OCI-LY3 (cell line): ENCODE results near the gene ANKRD17.

Experiments
- H2AFZ ChIP-seq: fragments of 200-600, 300-600 bp; shearing (Covaris generic); 2 replicates; pipeline ENCODE4 v1.6.0; 2014; ENCODE audit warnings: antibody characterized with exemption, low read depth, low read length
- H3K27ac ChIP-seq: fragments of 200-600, 300-600 bp; sonication (generic); 2 replicates; pipeline ENCODE4 v1.5.1; 2014; ENCODE audit warnings: mild to moderate bottlenecking, low read length, moderate library complexity, mixed read lengths
- H3K27me3 ChIP-seq: fragments of 200-600, 300-600 bp; sonication (generic); 2 replicates; pipeline ENCODE4 v1.6.1; 2014; ENCODE audit warnings: low read depth, low read length, mixed read lengths
- H3K36me3 ChIP-seq: fragments of 200-600, 300-600 bp; sonication (generic); replicated peaks from 2 replicates; pipeline ENCODE3; 2014; ENCODE audit warnings: low read depth, low read length, mixed read lengths
- H3K4me1 ChIP-seq: fragments of 300-600, 200-600 bp; sonication (generic); 2 replicates; pipeline ENCODE4 v1.6.1; 2014; ENCODE audit warnings: low read length, mixed read lengths
- H3K4me2 ChIP-seq: fragments of 200-600, 300-600 bp; sonication (generic); 2 replicates; pipeline ENCODE4 v1.6.1; 2014; ENCODE audit warnings: low read length, mixed read lengths
- H3K4me3 ChIP-seq: fragments of 300-600, 200-600 bp; sonication (generic); 2 replicates; pipeline ENCODE4 v1.5.1; 2014; ENCODE audit warnings: antibody characterized with exemption, mild to moderate bottlenecking, low read length, moderate library complexity
- H3K79me2 ChIP-seq: fragments of 300-600, 200-600 bp; shearing (Covaris generic); 2 replicates; pipeline ENCODE4 v1.6.1; 2014; ENCODE audit warnings: mild to moderate bottlenecking, low read length, mixed read lengths
- H3K9ac ChIP-seq: fragments of 300-600, 200-600 bp; shearing (Covaris generic); 2 replicates; pipeline ENCODE4 v1.6.0; 2014; ENCODE audit warnings: mild to moderate bottlenecking, low read length, moderate library complexity
- H3K9me3 ChIP-seq: fragments of 200-600, 300-600 bp; shearing (Covaris generic); 2 replicates; pipeline ENCODE4 v1.6.1; 2014; ENCODE audit warnings: low read length, mixed read lengths; ENCODE audit not compliant: insufficient read depth
- H4K20me1 ChIP-seq: fragments of 200-600, 300-600 bp; sonication (generic); 2 replicates; pipeline ENCODE4 v1.6.1; 2016; ENCODE audit warnings: low read length, mixed read lengths; ENCODE audit not compliant: insufficient read depth
- CTCF ChIP-seq: fragments of 200-600, 300-600 bp; sonication (generic); IDR thresholded peaks from 2 replicates; pipeline ENCODE4 v1.5.1; 2014; ENCODE audit warnings: antibody characterized with exemption, low read length, low read depth
- EZH2phosphoT487 ChIP-seq: fragments of 200-600 bp; shearing (Covaris generic); IDR thresholded peaks from 2 replicates; pipeline ENCODE4 v1.6.1; 2018; ENCODE audit warnings: antibody characterized with exemption, mixed run types, low read depth

ANKRD17 gene

GRCh38 chr4:73272816-73273215 is 14.2 kb upstream of the ANKRD17 start:
- no peak overlapping the region for H3K9ac ChIP-seq
- H2AFZ ChIP-seq, result no peak overlapping the region

GRCh38 chr4:73267050-73267449 is 8.5 kb upstream of the ANKRD17 start:
- no peaks in the 10 kb centered on the region for H3K4me1 ChIP-seq
- TF ChIP-seq CTCF (no peak), EZH2phosphoT487 (no peak)
- no peak overlapping the region for H3K4me3 ChIP-seq
- H4K20me1 ChIP-seq, result no peaks in the 10 kb centered on the region
- no peaks in the 10 kb centered on the region for H3K36me3 ChIP-seq
- H3K79me2 ChIP-seq, result no peaks in the 10 kb centered on the region
- no peak overlapping the region for H2AFZ ChIP-seq
- no peak overlapping the region for H3K9ac ChIP-seq
- H3K4me2 ChIP-seq, result no peak overlapping the region
- H3K9me3 ChIP-seq, result no peaks in the 10 kb centered on the region
- H3K27me3 ChIP-seq, result no peaks in the 10 kb centered on the region
- no peak overlapping the region for H3K27ac ChIP-seq

More at GRCh38 chr4:73272816-73273215, 14.2 kb upstream of the ANKRD17 start:
- Histone ChIP-seq H3K4me1 (no peaks in the 10 kb centered on the region), H3K79me2 (no peaks in the 10 kb centered on the region), H3K27ac (no peak overlapping the region), H3K4me2 (no peak overlapping the region), H4K20me1 (no peaks in the 10 kb centered on the region), H3K9me3 (no peaks in the 10 kb centered on the region), H3K4me3 (no peak overlapping the region), H3K27me3 (no peaks in the 10 kb centered on the region), H3K36me3 (no peaks in the 10 kb centered on the region)
- TF ChIP-seq EZH2phosphoT487 (no peak), CTCF (no peak)

GRCh38 chr4:73259571-73260090 is 1.0 kb upstream of the ANKRD17 start:
- Histone ChIP-seq H3K4me2 (peak overlapping the region; percentile 90), H3K27me3 (no peaks in the 10 kb centered on the region), H3K27ac (peak overlapping the region; percentile 83), H3K9ac (peak overlapping the region; percentile 91), H3K9me3 (no peaks in the 10 kb centered on the region), H3K36me3 (peaks cover 12% of the 10 kb centered on the region), H3K79me2 (peaks cover 63% of the 10 kb centered on the region), H4K20me1 (peaks cover 19% of the 10 kb centered on the region), H2AFZ (peak overlapping the region; percentile 62), H3K4me1 (peaks cover 22% of the 10 kb centered on the region), H3K4me3 (peak overlapping the region; percentile 99)
- no peak for TF ChIP-seq EZH2phosphoT487
- no peak for TF ChIP-seq CTCF

GRCh38 chr4:73258436-73258685 is 237 bp downstream of the ANKRD17 start:
- Histone ChIP-seq H3K9me3 (no peaks in the 10 kb centered on the region), H2AFZ (no peak overlapping the region), H3K27ac (peak overlapping the region; percentile 83), H4K20me1 (peaks cover 28% of the 10 kb centered on the region), H3K4me2 (peak overlapping the region; percentile 93), H3K36me3 (peaks cover 14% of the 10 kb centered on the region), H3K4me1 (peaks cover 22% of the 10 kb centered on the region), H3K79me2 (peaks cover 76% of the 10 kb centered on the region), H3K27me3 (no peaks in the 10 kb centered on the region), H3K4me3 (peak overlapping the region; percentile 99), H3K9ac (peak overlapping the region; percentile 91)
- TF ChIP-seq EZH2phosphoT487, result no peak
- TF ChIP-seq CTCF, result peak; percentile 32
